Small intestine (tissue), 7 donors: ENCODE measurements around the gene CFAP97. TPM values are rescaled to one million over a fixed set of nuclear protein-coding genes. Genes with fewer than 3 reads are reported as not detected.
A peak's percentile ranks its signal among the peaks of the same experiment; 100 is the strongest.

Source experiments
- DNase-seq, 2 donors: peaks; one replicate each; pipeline versions ENCODE4 v3.0.0 to v3.0.0-alpha.2; 2013
- FAIRE-seq: peaks from 2 replicates; lab custom pipeline; 2012; peaks lifted over from hg19 to GRCh38; lab: Jason Lieb, UNC
- H3K27ac ChIP-seq, 3 donors: one replicate each; pipeline ENCODE4 v1.5.1; 2013; ENCODE audit warnings: low read length in 2 of 3, mild to moderate bottlenecking in 2 of 3, control low read depth in 1 of 3, inconsistent platforms in 1 of 3, low read depth in 1 of 3, moderate library complexity in 1 of 3
- H3K27me3 ChIP-seq, 3 donors: one replicate each; pipeline ENCODE4 v1.6.1; 2013; ENCODE audit warnings: low read length in 3 of 3, inconsistent platforms in 1 of 3; ENCODE audit not compliant: control insufficient read depth in 3 of 3, insufficient read depth in 3 of 3
- H3K36me3 ChIP-seq, 3 donors: one replicate each; pipeline ENCODE4 v1.6.1; 2013; ENCODE audit warnings: low read length in 3 of 3, inconsistent platforms in 1 of 3, low read depth in 1 of 3, mild to moderate bottlenecking in 1 of 3, moderate library complexity in 1 of 3; ENCODE audit not compliant: control insufficient read depth in 3 of 3, insufficient read depth in 2 of 3
- H3K4me1 ChIP-seq, 3 donors: one replicate each; pipeline ENCODE4 v1.6.1; 2013; ENCODE audit warnings: low read length in 2 of 3, inconsistent platforms in 1 of 3, low read depth in 1 of 3, mild to moderate bottlenecking in 1 of 3, moderate library complexity in 1 of 3; ENCODE audit not compliant: control insufficient read depth in 3 of 3, insufficient read depth in 2 of 3
- H3K4me3 ChIP-seq, 3 donors: one replicate each; pipeline ENCODE4 v1.5.1; 2013; ENCODE audit warnings: low read length in 3 of 3, control low read depth in 1 of 3, inconsistent platforms in 1 of 3, low read depth in 1 of 3, mild to moderate bottlenecking in 1 of 3, moderate library complexity in 1 of 3
- H3K9me3 ChIP-seq, 2 donors: one replicate each; pipeline ENCODE4 v1.6.1; 2013; ENCODE audit warnings: low read depth in 1 of 2, low read length in 1 of 2; ENCODE audit not compliant: control insufficient read depth in 2 of 2, insufficient read depth in 1 of 2
- WGBS, 3 donors: extraction: QIAGEN DNeasy Blood & Tissue Kit; methylation state at CpG; one replicate each; pipeline ENCODE4 v1.1.7; 2013; 5-methylcytosine and 5-hydroxymethylcytosine counted together
- polyA plus RNA-seq, 4 donors: library from polyadenylated mRNA; stranded (reverse) in 3 of 4; unstranded in 1 of 4; fragments of 200-250 nt in 3 of 4; fragments of 120-200 nt in 1 of 4; gene quantifications; one replicate each; pipeline versions ENCODE4 v1.2.1 to v1.2.3, GENCODE V29; 2013
- donor health status: healthy with polysubstance abuse.
- donor health status: control.
- donor health status: control.
- donor health status: Bipolar disorder and iron deficiency.
- donor health status: healthy.

The CFAP97 gene
- polyA plus RNA-seq, 4 donors: 1.6 to 19.7 (median 5.5) TPM

- H3K4me1 ChIP-seq: no peaks in the 10 kb centered on the region
- H3K27me3 ChIP-seq: no peaks in the 10 kb centered on the region
- peaks cover 0 to 22% (median 2%) of the 10 kb centered on the region in 3 donors for H3K36me3 ChIP-seq
- 83 to 93% (median 84%) methylated on average over 1 of the region's 1 CpG for WGBS, 3 donors
- H3K9me3 ChIP-seq: no peaks in the 10 kb centered on the region
- no peak overlapping the region for H3K4me3 ChIP-seq
- DNase-seq (no peak), FAIRE-seq (no peak)
- H3K27ac ChIP-seq: no peak overlapping the region
Measured at GRCh38 chr4:185151296-185151695, 52.5 kb downstream of the CFAP97 start.

- Histone ChIP-seq H3K4me1 (no peaks in the 10 kb centered on the region), H3K36me3 (peaks cover 0 to 30% (median 2%) of the 10 kb centered on the region in 3 donors), H3K27me3 (no peaks in the 10 kb centered on the region), H3K27ac (no peak overlapping the region), H3K4me3 (no peak overlapping the region), H3K9me3 (no peaks in the 10 kb centered on the region)
- FAIRE-seq (no peak), DNase-seq (no peak)
- WGBS, 3 donors: 90 to 97% (median 95%) methylated on average over 12 of the region's 12 CpGs
Measured at GRCh38 chr4:185149392-185149791, 54.4 kb downstream of the CFAP97 start.

GRCh38 chr4:185145572-185145971 is 58.2 kb downstream of the CFAP97 start:
- FAIRE-seq (no peak), DNase-seq (no peak)
- Histone ChIP-seq H3K36me3 (peaks cover 0 to 26% (median 2%) of the 10 kb centered on the region in 3 donors), H3K27me3 (peaks cover 0 to 5% (median 2%) of the 10 kb centered on the region in 3 donors), H3K27ac (no peak overlapping the region), H3K9me3 (no peaks in the 10 kb centered on the region), H3K4me3 (no peak overlapping the region), H3K4me1 (peaks cover 0 to 6% (median 4%) of the 10 kb centered on the region in 3 donors)
- WGBS, 3 donors: 80 to 94% (median 92%) methylated on average over 13 of the region's 13 CpGs

GRCh38 chr4:185144601-185145240 is 59.1 kb downstream of the CFAP97 start:
- no peak for DNase-seq
- Histone ChIP-seq H3K36me3 (peaks cover 0 to 22% (median 2%) of the 10 kb centered on the region in 3 donors), H3K4me1 (peaks cover 0 to 6% (median 4%) of the 10 kb centered on the region in 3 donors), H3K27me3 (peaks cover 0 to 5% (median 2%) of the 10 kb centered on the region in 3 donors), H3K9me3 (no peaks in the 10 kb centered on the region), H3K4me3 (peak overlapping the region in 1 of 3 donors; percentile 5), H3K27ac (no peak overlapping the region)
- FAIRE-seq: no peak
- 89 to 93% (median 92%) methylated on average over 16 of the region's 16 CpGs for WGBS, 3 donors

- DNase-seq (peak in 1 of 2 donors; percentile 26), FAIRE-seq (no peak)
- H3K27me3 ChIP-seq: peaks cover 0 to 8% (median 2%) of the 10 kb centered on the region in 3 donors
- WGBS, 3 donors: 2 to 3% (median 3%) methylated on average over 21 to 30 of the region's 30 CpGs
- H3K27ac ChIP-seq: no peak overlapping the region
- peaks cover 0 to 15% (median 2%) of the 10 kb centered on the region in 3 donors for H3K36me3 ChIP-seq
- H3K4me3 ChIP-seq: peak overlapping the region; percentile 30 to 91 (median 86)
- H3K4me1 ChIP-seq: peaks cover 0 to 6% (median 4%) of the 10 kb centered on the region in 3 donors
- H3K9me3 ChIP-seq: no peaks in the 10 kb centered on the region
Measured at GRCh38 chr4:185143601-185143969, 60.2 kb downstream of the CFAP97 start.

- Histone ChIP-seq H3K27ac (peak within 1 kb of the TSS; percentile 80 to 95 (median 83)), H3K9me3 (no peaks in the 10 kb centered on the region), H3K36me3 (peaks cover 0 to 15% (median 2%) of the 10 kb centered on the region in 3 donors), H3K4me3 (peak within 1 kb of the TSS; percentile 58 to 91 (median 86)), H3K4me1 (peaks cover 0 to 6% (median 4%) of the 10 kb centered on the region in 3 donors), H3K27me3 (peaks cover 0 to 8% (median 2%) of the 10 kb centered on the region in 3 donors)
- no peak for FAIRE-seq
- WGBS, 3 donors: 0% methylated on average over 49 to 87 of the region's 87 CpGs
- peak; percentile 86 to 95 for DNase-seq
Measured at GRCh38 chr4:185142912-185143600, 60.7 kb downstream of the CFAP97 start, which contains the start of gene SLC25A4. Gene SLC25A4, plus strand, starts transcription at chr4:185143266. Its CDS starts 107 bp downstream, at chr4:185143373.

- 6 to 13% (median 7%) methylated on average over 10 to 11 of the region's 11 CpGs for WGBS, 3 donors
- no peak for FAIRE-seq
- H3K4me1 ChIP-seq: peaks cover 0 to 6% (median 4%) of the 10 kb centered on the region in 3 donors
- DNase-seq: peak in 1 of 2 donors; percentile 86
- peak overlapping the region; percentile 58 to 91 (median 86) for H3K4me3 ChIP-seq
- peaks cover 0 to 13% (median 2%) of the 10 kb centered on the region in 3 donors for H3K36me3 ChIP-seq
- H3K9me3 ChIP-seq: no peaks in the 10 kb centered on the region
- H3K27ac ChIP-seq: peak overlapping the region; percentile 77 to 95 (median 81)
- H3K27me3 ChIP-seq: peaks cover 0 to 8% (median 2%) of the 10 kb centered on the region in 3 donors
Measured at GRCh38 chr4:185142564-185142911, 61.3 kb downstream of the CFAP97 start.

GRCh38 chr4:185141777-185142176 is 62.0 kb downstream of the CFAP97 start:
- Histone ChIP-seq H3K4me1 (peaks cover 0 to 6% (median 4%) of the 10 kb centered on the region in 3 donors), H3K27me3 (peaks cover 0 to 8% (median 2%) of the 10 kb centered on the region in 3 donors), H3K9me3 (no peaks in the 10 kb centered on the region), H3K36me3 (peaks cover 0 to 13% (median 2%) of the 10 kb centered on the region in 3 donors), H3K4me3 (no peak overlapping the region), H3K27ac (no peak overlapping the region)
- DNase-seq (no peak), FAIRE-seq (no peak)
- 67 to 87% (median 72%) methylated on average over 6 of the region's 6 CpGs for WGBS, 3 donors
